Upper lobe of left lung (tissue), 6 donors: ENCODE data around the gene PEMT. TPM values are rescaled to one million over a fixed set of nuclear protein-coding genes. Genes with fewer than 3 reads are reported as not detected.

Experiments used
- ATAC-seq, 2 donors: fragments of 200-7000 bp; cut with Tn5 transposase; one replicate each; pipeline ENCODE4 v1.9.1; 2022; ENCODE audit warnings: mild to moderate bottlenecking in 2 of 2, moderate library complexity in 2 of 2; ENCODE audit not compliant: low FRiP score in 2 of 2
- DNase-seq, 2 donors: peaks; one replicate each; pipeline ENCODE4 v3.0.0-alpha.2; 2019 to 2020
- H3K27ac ChIP-seq, 4 donors: fragments of 200-600 bp; sonication (generic); one replicate each; pipeline ENCODE4 v1.5.1; 2016 to 2019
- H3K27me3 ChIP-seq, 4 donors: fragments of 200-600 bp; sonication (generic); one replicate each; pipeline ENCODE4 v1.5.1; 2017 to 2019
- H3K36me3 ChIP-seq, 4 donors: fragments of 200-600 bp; sonication (generic); one replicate each; pipeline ENCODE4 v1.5.1; 2016 to 2019
- H3K4me1 ChIP-seq, 4 donors: fragments of 200-600 bp; sonication (generic); one replicate each; pipeline ENCODE4 v1.5.1; 2018 to 2019
- H3K4me3 ChIP-seq, 4 donors: fragments of 200-600 bp; sonication (generic); one replicate each; pipeline ENCODE4 v1.5.1; 2017 to 2019; ENCODE audit warnings: mild to moderate bottlenecking in 2 of 4, moderate library complexity in 1 of 4
- H3K9me3 ChIP-seq, 4 donors: fragments of 200-600 bp; sonication (generic); one replicate each; pipeline ENCODE4 v1.5.1; 2018 to 2019
- CTCF ChIP-seq, 6 experiments: fragments of 450-650 bp in 4 of 6; fragments of 200-600 bp in 2 of 6; sonication (generic) in 2 of 6; IDR thresholded peaks; one replicate each; pipeline ENCODE4 v1.5.1; 2016 to 2019; ENCODE audit warnings: antibody characterized with exemption in 6 of 6
- EP300 ChIP-seq, 4 donors: sonication (generic); formaldehyde crosslinking; IDR thresholded peaks; one replicate each; pipeline ENCODE4 v1.5.1; 2017; ENCODE audit warnings: antibody characterized with exemption in 4 of 4, control low read depth in 2 of 4
- POLR2A ChIP-seq, 4 donors: fragments of 450-650 bp; IDR thresholded peaks; one replicate each; pipeline ENCODE4 v1.5.1; 2016 to 2017; ENCODE audit warnings: antibody characterized with exemption in 4 of 4, mild to moderate bottlenecking in 2 of 4
- POLR2AphosphoS5 ChIP-seq, 2 donors: sonication (generic); formaldehyde crosslinking; IDR thresholded peaks; one replicate each; pipeline ENCODE4 v1.5.1; 2017; ENCODE audit warnings: antibody characterized with exemption in 2 of 2
- WGBS, 2 donors: methylation state at CpG; one replicate each; pipeline ENCODE4 v1.1.5; 2017 to 2018; 5-methylcytosine and 5-hydroxymethylcytosine counted together
- total RNA-seq, 6 donors: library from RNA; depleted of rRNA in 4 of 6; stranded (reverse); fragments of >200 nt in 4 of 6; gene quantifications; one replicate each; pipeline versions ENCODE4 v1.1.0 to v1.2.1, GENCODE V29; 2016 to 2021
- donor health status: DM: no; HTN: no; CAD: no; lungs with moderate emphysema.
- donor health status: DM: no; HTN: yes; CAD: no; lungs with severe emphysema.

Gene PEMT
- total RNA-seq, 6 donors from 2014 or later: 16.6 to 44.9 (median 32.2) TPM

GRCh38 chr17:17590883-17591354 lies 589 bp downstream of the PEMT start:
- Histone ChIP-seq H3K4me3 (peak overlapping the region; percentile 26 to 97 (median 87)), H3K9me3 (no peaks in the 10 kb centered on the region), H3K27me3 (no peaks in the 10 kb centered on the region), H3K27ac (peak overlapping the region; percentile 85 to 91 (median 88)), H3K36me3 (no peaks in the 10 kb centered on the region), H3K4me1 (peaks cover 19 to 39% (median 29%) of the 10 kb centered on the region in 4 donors)
- 2 to 5% methylated on average over 12 to 21 of the region's 21 CpGs for WGBS, 2 donors
- DNase-seq (no peak), ATAC-seq (no peak)
- TF ChIP-seq POLR2AphosphoS5 (IDR thresholded peaks at IDR 0.05) (peak in 1 of 2 donors; percentile 45), EP300 (IDR thresholded peaks at IDR 0.05) (no peak)

- Histone ChIP-seq H3K4me1 (peaks cover 19 to 39% (median 29%) of the 10 kb centered on the region in 4 donors), H3K27ac (peak overlapping the region; percentile 85 to 91 (median 88)), H3K36me3 (no peaks in the 10 kb centered on the region), H3K4me3 (peak overlapping the region in 3 of 4 donors; percentile 78 to 97 (median 96)), H3K9me3 (no peaks in the 10 kb centered on the region), H3K27me3 (no peaks in the 10 kb centered on the region)
- 53 to 64% methylated on average over 11 of the region's 11 CpGs for WGBS, 2 donors
- TF ChIP-seq POLR2AphosphoS5 (IDR thresholded peaks at IDR 0.05) (no peak), POLR2A (IDR thresholded peaks at IDR 0.05) (no peak), EP300 (IDR thresholded peaks at IDR 0.05) (no peak), CTCF (IDR thresholded peaks at IDR 0.05) (no peak)
- ATAC-seq (no peak), DNase-seq (peak in 1 of 2 donors; percentile 36)
Measured at GRCh38 chr17:17590141-17590751, 1.3 kb downstream of the PEMT start.

GRCh38 chr17:17587614-17588337 lies 3.7 kb downstream of the PEMT start:
- no peaks in the 10 kb centered on the region for H3K9me3 ChIP-seq
- H3K4me3 ChIP-seq: no peak overlapping the region
- TF ChIP-seq POLR2A (IDR thresholded peaks at IDR 0.05) (no peak), POLR2AphosphoS5 (IDR thresholded peaks at IDR 0.05) (no peak), CTCF (IDR thresholded peaks at IDR 0.05) (no peak), EP300 (IDR thresholded peaks at IDR 0.05) (no peak)
- H3K27me3 ChIP-seq: no peaks in the 10 kb centered on the region
- DNase-seq: no peak
- ATAC-seq: no peak
- WGBS, 2 donors: 77 to 80% methylated on average over 10 of the region's 10 CpGs
- H3K4me1 ChIP-seq: peaks cover 16 to 31% (median 22%) of the 10 kb centered on the region in 4 donors
- peak overlapping the region; percentile 4 to 61 (median 38) for H3K27ac ChIP-seq
- H3K36me3 ChIP-seq: no peaks in the 10 kb centered on the region

GRCh38 chr17:17582372-17582771 lies 9.1 kb downstream of the PEMT start:
- Histone ChIP-seq H3K9me3 (no peaks in the 10 kb centered on the region), H3K4me1 (no peaks in the 10 kb centered on the region), H3K27ac (no peak overlapping the region), H3K4me3 (no peak overlapping the region), H3K27me3 (no peaks in the 10 kb centered on the region), H3K36me3 (no peaks in the 10 kb centered on the region)
- TF ChIP-seq EP300 (IDR thresholded peaks at IDR 0.05) (no peak), POLR2A (IDR thresholded peaks at IDR 0.05) (no peak), POLR2AphosphoS5 (IDR thresholded peaks at IDR 0.05) (no peak), CTCF (IDR thresholded peaks at IDR 0.05) (no peak)
- 93 to 96% methylated on average over 5 to 6 of the region's 6 CpGs for WGBS, 2 donors
- no peak for ATAC-seq
- DNase-seq: no peak

- WGBS, 2 donors: 94 to 95% methylated on average over 4 to 6 of the region's 6 CpGs
- ATAC-seq (no peak), DNase-seq (no peak)
- Histone ChIP-seq H3K4me1 (peaks cover 0 to under 1% (median 0%) of the 10 kb centered on the region in 4 donors), H3K9me3 (no peaks in the 10 kb centered on the region), H3K27ac (peak overlapping the region in 1 of 4 donors; percentile 21), H3K36me3 (peaks cover 0 to 6% (median 0%) of the 10 kb centered on the region in 4 donors), H3K4me3 (no peak overlapping the region), H3K27me3 (no peaks in the 10 kb centered on the region)
- no peak for TF ChIP-seq POLR2A (IDR thresholded peaks at IDR 0.05)
- TF ChIP-seq CTCF (IDR thresholded peaks at IDR 0.05): no peak
- no peak for TF ChIP-seq POLR2AphosphoS5 (IDR thresholded peaks at IDR 0.05)
- TF ChIP-seq EP300 (IDR thresholded peaks at IDR 0.05): no peak
Measured at GRCh38 chr17:17581509-17581908, 10.0 kb downstream of the PEMT start.
